Testis (tissue), 3 donors: Measurements from ENCODE around the gene PTPRD. TPM values are rescaled to one million over a fixed set of nuclear protein-coding genes. Genes with fewer than 3 reads are reported as not detected.

ENCODE experiments used
- DNase-seq: peaks from one replicate; pipeline ENCODE4 v3.0.0-alpha.2; 2019
- H3K27ac ChIP-seq, 2 donors: fragments of 200-600 bp; sonication (generic); one replicate each; pipeline ENCODE4 v1.5.1; 2019
- H3K27me3 ChIP-seq: fragments of 200-600 bp; sonication (generic); one replicate; pipeline ENCODE4 v1.5.1; 2019
- H3K36me3 ChIP-seq: fragments of 200-600 bp; sonication (generic); one replicate; pipeline ENCODE4 v1.5.1; 2017; ENCODE audit warnings: low read depth; ENCODE audit errors: missing control alignments
- H3K4me1 ChIP-seq: fragments of 200-600 bp; sonication (generic); one replicate; pipeline ENCODE4 v1.5.1; 2019
- H3K4me3 ChIP-seq, 2 donors: fragments of 200-600 bp; sonication (generic); one replicate each; pipeline ENCODE4 v1.5.1; 2017 to 2019
- H3K9me3 ChIP-seq: fragments of 200-600 bp; sonication (generic); one replicate; pipeline ENCODE4 v1.5.1; 2017
- CTCF ChIP-seq, 3 experiments: fragments of 450-650 bp in 2 of 3; fragments of 200-600 bp in 1 of 3; sonication (generic) in 1 of 3; IDR thresholded peaks; one replicate each; pipeline ENCODE4 v1.5.1; 2016 to 2019; ENCODE audit warnings: antibody characterized with exemption in 3 of 3, mild to moderate bottlenecking in 2 of 3, moderate library complexity in 1 of 3
- POLR2A ChIP-seq: fragments of 450-650 bp; IDR thresholded peaks from one replicate; pipeline ENCODE4 v1.6.1; 2017; ENCODE audit warnings: antibody characterized with exemption, mild to moderate bottlenecking, moderate library complexity
- WGBS, 2 donors: methylation state at CpG; one replicate each; pipeline ENCODE4 v1.1.5; 2018; 5-methylcytosine and 5-hydroxymethylcytosine counted together
- intact Hi-C: fragments of 100-400 bp; cut with DNase I; formaldehyde crosslinking; loops from one replicate; pipeline ENCODE4 v1.15.1; 2023; ENCODE audit warnings: low total_unique reads
- polyA plus RNA-seq: library from polyadenylated mRNA; stranded (reverse); fragments of 350-450 nt; fragmentation: Illumina TruSeq; extraction: RNeasy Lipid Tissue Mini Kit (QIAGEN cat#74804); gene quantifications from one replicate; pipeline ENCODE4 v1.2.3, GENCODE V29; 2014; ENCODE audit warnings: low read depth, low replicate concordance; ENCODE audit not compliant: insufficient read depth
- total RNA-seq, 2 donors: library from RNA; depleted of rRNA; stranded (reverse); fragments of >200 nt; gene quantifications; one replicate each; pipeline ENCODE4 v1.2.3, GENCODE V29; 2016

The PTPRD gene
- total and polyA plus RNA-seq, 3 donors from 2014 or later, result 15.4 to 33.6 (median 32.5) TPM

GRCh38 chr9:8668751-8669150, 1944.1 kb downstream of the PTPRD start:
- intact Hi-C loops, result no loop called here
- Histone ChIP-seq H3K27me3 (no peaks in the 10 kb centered on the region), H3K4me1 (no peaks in the 10 kb centered on the region), H3K36me3 (no peaks in the 10 kb centered on the region), H3K9me3 (no peaks in the 10 kb centered on the region), H3K27ac (no peak overlapping the region), H3K4me3 (no peak overlapping the region)
- WGBS, 2 donors, result 74 to 78% methylated on average over 1 of the region's 1 CpG
- no peak for DNase-seq
- no peak for TF ChIP-seq POLR2A
- no peak for TF ChIP-seq CTCF (IDR thresholded peaks at IDR 0.05)

GRCh38 chr9:8668231-8668630, 1944.6 kb downstream of the PTPRD start:
- no peaks in the 10 kb centered on the region for H3K4me1 ChIP-seq
- intact Hi-C loops, result no loop called here
- WGBS, 2 donors, result 89 to 94% methylated on average over 3 of the region's 3 CpGs
- no peak overlapping the region for H3K4me3 ChIP-seq
- no peaks in the 10 kb centered on the region for H3K27me3 ChIP-seq
- no peak overlapping the region for H3K27ac ChIP-seq
- DNase-seq, result no peak
- TF ChIP-seq POLR2A (no peak), CTCF (IDR thresholded peaks at IDR 0.05) (no peak)
- H3K36me3 ChIP-seq, result no peaks in the 10 kb centered on the region
- H3K9me3 ChIP-seq, result no peaks in the 10 kb centered on the region

- no peak for DNase-seq
- TF ChIP-seq POLR2A, result no peak
- TF ChIP-seq CTCF (IDR thresholded peaks at IDR 0.05), result no peak
- H3K9me3 ChIP-seq, result no peaks in the 10 kb centered on the region
- no peaks in the 10 kb centered on the region for H3K4me1 ChIP-seq
- intact Hi-C loops, result no loop called here
- H3K4me3 ChIP-seq, result no peak overlapping the region
- no peaks in the 10 kb centered on the region for H3K36me3 ChIP-seq
- H3K27ac ChIP-seq, result no peak overlapping the region
- H3K27me3 ChIP-seq, result no peaks in the 10 kb centered on the region
These were observed 1946.7 kb downstream of the PTPRD start for GRCh38 chr9:8666060-8666459.

GRCh38 chr9:8660383-8660782, 1952.4 kb downstream of the PTPRD start:
- intact Hi-C loops, result no loop called here
- TF ChIP-seq POLR2A (no peak), CTCF (IDR thresholded peaks at IDR 0.05) (no peak)
- Histone ChIP-seq H3K9me3 (no peaks in the 10 kb centered on the region), H3K4me3 (no peak overlapping the region), H3K27ac (no peak overlapping the region), H3K4me1 (no peaks in the 10 kb centered on the region), H3K36me3 (no peaks in the 10 kb centered on the region), H3K27me3 (no peaks in the 10 kb centered on the region)
- peak; percentile 42 for DNase-seq

- intact Hi-C loops, result no loop called here
- no peak for DNase-seq
- Histone ChIP-seq H3K9me3 (no peaks in the 10 kb centered on the region), H3K27me3 (no peaks in the 10 kb centered on the region), H3K4me3 (no peak overlapping the region), H3K36me3 (no peaks in the 10 kb centered on the region), H3K4me1 (no peaks in the 10 kb centered on the region), H3K27ac (no peak overlapping the region)
- TF ChIP-seq CTCF (IDR thresholded peaks at IDR 0.05) (no peak), POLR2A (no peak)
These were observed 1953.7 kb downstream of the PTPRD start for GRCh38 chr9:8659108-8659507.
